Gastrocnemius medialis (tissue), 4 donors: ENCODE results near the gene COASY.

Experiments
- CTCF ChIP-seq, 5 experiments: fragments of 450-650 bp in 3 of 5; fragments of 200-600 bp in 2 of 5; sonication (generic) in 2 of 5; IDR thresholded peaks in 4 of 5; conservative IDR thresholded peaks in 1 of 5; 1 replicate in 4 of 5; 2 replicates in 1 of 5; pipeline ENCODE4 v1.5.1; 2016 to 2019; ENCODE audit warnings: antibody characterized with exemption in 5 of 5, mild to moderate bottlenecking in 3 of 5, moderate library complexity in 3 of 5
- POLR2A ChIP-seq, 2 donors: fragments of 450-650 bp; IDR thresholded peaks; one replicate each; pipeline ENCODE4 v1.6.1; 2017; ENCODE audit warnings: antibody characterized with exemption in 2 of 2, mild to moderate bottlenecking in 2 of 2, moderate library complexity in 2 of 2

- TF ChIP-seq CTCF (IDR thresholded peaks at IDR 0.05 in 4 of 5, conservative IDR thresholded peaks at IDR 0.05 in 1 of 5), result no peak
- no peak for TF ChIP-seq POLR2A (IDR thresholded peaks at IDR 0.05)
Measured at GRCh38 chr17:42543190-42544079, 18.5 kb upstream of the COASY start.
